Endometrial microvascular endothelial cells (primary cell): Measurements from ENCODE around the gene SLC12A8. TPM values are rescaled to one million over a fixed set of nuclear protein-coding genes. Genes with fewer than 3 reads are reported as not detected.

Source experiments
- in situ Hi-C: cut with HindIII; loops from 2 replicates; pipeline ENCODE4 v1.10.0; 2017; ENCODE audit warnings: low sequenced_read_pairs, low pct_unique_long_range_greater_than_20kb; ENCODE audit errors: inconsistent ontology term
- total RNA-seq: library from RNA; depleted of rRNA; stranded (reverse); fragments of >200 nt; gene quantifications from one replicate; pipeline ENCODE4 v1.2.3, GENCODE V29; 2015; ENCODE audit errors: inconsistent ontology term

SLC12A8 gene
- total RNA-seq, 1 donor from 2014 or later = 2.4 TPM

DNA sequence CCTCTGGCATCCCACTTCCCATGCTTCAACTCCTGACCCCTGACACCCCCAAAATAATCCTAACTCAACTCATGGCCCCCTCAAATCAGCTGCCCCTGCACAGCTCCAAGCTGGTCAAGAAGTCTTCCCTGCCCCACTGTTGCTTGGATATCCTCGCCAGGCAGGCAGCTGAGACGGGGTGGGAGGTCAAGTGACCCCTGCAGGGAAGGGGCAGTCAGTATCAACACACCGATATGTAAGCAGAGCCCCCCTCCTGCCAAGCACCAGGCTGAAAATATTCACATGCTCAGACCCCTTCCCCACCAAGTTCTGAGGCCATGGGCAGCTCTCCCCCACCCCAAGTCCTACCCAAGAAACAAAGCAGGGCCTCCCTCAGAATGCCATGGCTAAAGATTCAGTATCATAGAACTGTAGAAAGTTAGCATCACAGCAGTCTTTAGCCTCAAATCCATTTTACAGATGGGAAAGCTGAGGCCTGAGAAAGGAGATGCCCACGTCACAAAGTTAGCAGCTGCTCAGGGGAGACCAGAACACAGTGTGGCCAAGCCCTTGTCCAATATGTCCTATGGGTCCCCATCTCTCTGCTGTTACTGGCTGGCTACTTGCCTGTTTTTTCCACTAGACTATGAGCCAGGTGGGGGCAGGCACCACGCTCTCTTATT, 67.8 kb downstream of the SLC12A8 start:
- in situ Hi-C loops = no loop called here

DNA sequence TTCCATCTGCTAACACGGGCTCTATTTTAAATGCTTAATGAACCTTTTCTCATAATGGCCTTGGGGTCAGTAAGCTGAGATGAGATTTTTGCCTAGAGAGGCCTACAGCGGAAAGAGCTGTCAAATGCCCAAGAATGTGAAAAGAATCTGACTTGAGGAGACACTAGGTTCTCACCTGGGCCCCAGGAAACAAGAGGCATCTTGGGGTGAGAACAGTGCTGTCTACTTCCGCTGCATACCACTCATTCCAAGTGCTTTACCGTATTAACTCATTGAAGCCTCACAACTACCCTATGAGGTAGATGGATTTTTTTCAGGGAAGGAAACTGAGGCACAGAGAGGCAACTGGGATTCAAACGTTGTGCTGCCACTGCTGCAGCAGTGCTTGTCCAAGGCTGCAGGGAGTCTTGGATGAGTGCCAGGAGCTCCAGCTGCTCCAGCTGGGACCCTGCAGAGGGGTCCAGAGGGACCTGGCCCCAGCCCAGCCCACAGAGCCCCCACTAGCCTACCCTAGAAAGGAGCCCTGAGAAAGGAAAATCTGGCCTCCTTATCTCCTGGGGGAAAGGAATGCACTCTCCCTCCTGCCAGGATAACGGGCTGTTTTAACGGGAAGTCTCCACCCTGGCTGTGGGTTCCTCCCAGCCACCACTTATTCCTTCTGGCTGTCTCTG, 68.4 kb downstream of the SLC12A8 start:
- in situ Hi-C loops = no loop called here

DNA sequence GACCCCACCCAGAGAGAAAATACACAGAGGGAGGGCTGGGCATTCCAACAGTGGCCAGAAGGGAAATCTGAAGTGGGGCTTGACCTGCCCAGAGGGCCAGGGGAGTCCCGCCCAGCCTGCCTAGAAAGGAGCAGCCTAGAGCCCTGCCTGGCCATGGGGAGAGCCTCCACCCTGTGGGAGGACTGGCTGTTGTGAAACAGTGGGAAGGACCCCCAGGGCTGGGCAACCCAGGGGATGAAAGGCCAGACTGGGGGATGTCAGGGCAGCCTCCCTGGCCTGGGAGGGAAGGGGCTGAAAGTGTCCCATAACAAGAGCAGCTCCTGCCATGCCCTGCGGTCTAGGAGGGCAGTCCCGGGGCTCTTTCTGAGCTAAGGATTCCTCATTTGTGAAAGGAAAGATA, 69.0 kb downstream of the SLC12A8 start:
- in situ Hi-C loops = no loop called here

DNA sequence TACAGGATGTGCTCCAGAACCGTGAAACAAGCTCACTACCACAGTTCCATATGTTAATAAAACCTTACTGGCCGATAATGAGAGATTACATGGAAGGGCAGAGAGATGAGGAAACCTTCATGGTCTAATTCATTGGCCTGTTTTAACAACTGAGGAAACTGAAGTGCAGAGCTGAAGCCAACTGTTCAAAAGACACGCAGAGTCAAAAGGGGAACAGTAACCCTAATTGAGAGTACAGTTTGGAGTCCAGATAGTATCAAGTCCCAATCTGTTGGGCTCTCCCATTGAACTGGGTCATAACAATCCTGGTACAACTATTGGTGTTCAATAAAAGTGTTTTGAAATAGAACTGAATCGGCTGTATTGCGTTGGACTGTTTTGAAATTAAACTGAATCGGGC, 69.6 kb downstream of the SLC12A8 start:
- in situ Hi-C loops = no loop called here

DNA sequence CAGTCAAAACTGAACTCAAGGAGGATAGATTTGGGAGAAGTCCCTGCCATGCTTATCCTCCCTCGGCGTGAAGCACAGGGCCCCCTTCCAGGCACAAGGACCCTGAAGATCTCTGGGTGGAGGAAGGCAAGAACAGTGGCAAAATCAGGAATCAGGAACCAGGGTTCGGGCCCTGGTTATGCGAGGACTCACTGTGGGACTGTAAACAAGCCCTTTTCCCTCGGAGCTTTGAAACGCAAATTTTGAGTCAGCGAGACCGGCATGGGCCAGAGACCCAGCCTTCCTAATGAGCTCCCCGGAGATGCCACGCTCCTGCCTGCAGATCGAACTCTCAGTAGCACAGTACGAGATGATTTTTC, 70.1 kb downstream of the SLC12A8 start:
- in situ Hi-C loops = no loop called here

DNA sequence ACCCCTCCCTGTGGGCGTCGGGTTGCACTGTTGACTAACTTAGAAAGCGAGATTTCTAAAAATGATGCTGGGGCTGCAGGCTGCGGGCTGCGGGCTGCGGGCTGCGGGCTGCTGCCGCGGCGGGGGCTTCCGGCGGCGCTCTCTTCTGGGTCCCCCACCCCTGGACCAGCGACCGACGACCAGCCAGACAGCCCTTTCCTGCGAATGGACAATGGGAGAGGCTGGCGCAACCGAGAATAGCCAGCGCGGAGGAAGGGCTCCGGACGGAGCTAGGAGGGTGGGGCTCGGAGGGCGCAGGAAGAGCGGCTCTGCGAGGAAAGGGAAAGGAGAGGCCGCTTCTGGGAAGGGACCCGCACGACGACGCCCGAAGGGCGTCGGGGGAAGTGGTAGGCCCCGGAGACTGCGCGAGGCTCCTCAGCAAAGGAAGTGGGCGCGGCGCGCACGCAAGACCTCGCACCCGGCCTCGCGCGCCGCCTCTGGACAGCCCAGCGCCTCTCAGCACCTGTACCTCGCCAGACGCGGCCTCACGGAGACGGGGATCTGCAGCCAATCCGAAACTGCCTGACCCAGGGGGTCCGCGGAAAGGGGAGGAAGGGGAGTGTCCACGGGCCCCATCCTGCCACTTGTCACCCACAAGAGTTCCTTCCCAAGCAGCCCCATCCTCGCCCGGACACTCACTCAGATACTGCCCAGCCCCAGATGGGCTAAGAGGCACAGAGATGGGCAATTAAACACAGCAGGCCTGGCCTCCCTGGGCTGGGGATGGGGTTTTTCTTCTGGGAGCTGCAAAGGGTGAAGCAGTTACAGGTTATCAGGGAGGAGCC, 70.7 kb downstream of the SLC12A8 start:
- in situ Hi-C loops = no loop called here

DNA sequence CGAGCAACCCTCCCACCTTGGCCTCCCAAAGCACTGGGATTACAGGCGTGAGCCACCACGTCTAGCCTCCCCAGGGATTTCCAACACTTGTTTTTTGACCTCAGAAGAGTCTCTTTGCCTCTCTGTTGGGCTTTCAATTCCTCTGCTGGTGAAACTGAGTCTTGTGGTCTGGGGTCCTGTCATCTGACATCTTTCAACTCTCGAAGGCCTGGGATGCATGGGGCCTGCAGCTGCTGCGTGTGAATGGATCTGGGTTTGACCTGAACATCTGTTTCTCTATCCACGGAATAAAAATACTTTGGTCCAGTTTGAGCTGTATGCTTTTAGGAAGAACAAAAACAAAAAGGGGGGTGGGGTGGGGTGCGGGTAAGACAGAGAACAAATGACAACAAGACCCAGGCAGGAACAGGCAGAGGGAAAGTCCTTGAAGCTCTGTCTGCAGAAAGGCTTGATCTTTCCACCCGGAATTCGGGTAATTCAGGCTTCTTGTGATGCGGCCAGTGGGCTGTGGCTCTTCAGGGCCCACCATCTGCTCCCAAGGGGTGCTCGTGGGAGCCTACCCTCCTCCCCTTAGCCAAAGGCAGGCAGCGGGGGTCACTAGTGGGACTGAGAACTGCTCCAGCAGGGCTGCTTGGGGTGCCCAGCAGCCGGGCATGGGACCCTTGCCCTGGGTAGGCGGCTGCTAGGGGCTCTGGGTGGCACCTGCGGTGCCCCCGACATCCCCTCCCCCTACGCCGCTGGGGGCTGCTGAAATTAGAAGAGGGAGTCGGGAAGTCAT, 71.5 kb downstream of the SLC12A8 start:
- in situ Hi-C loops = no loop called here

DNA sequence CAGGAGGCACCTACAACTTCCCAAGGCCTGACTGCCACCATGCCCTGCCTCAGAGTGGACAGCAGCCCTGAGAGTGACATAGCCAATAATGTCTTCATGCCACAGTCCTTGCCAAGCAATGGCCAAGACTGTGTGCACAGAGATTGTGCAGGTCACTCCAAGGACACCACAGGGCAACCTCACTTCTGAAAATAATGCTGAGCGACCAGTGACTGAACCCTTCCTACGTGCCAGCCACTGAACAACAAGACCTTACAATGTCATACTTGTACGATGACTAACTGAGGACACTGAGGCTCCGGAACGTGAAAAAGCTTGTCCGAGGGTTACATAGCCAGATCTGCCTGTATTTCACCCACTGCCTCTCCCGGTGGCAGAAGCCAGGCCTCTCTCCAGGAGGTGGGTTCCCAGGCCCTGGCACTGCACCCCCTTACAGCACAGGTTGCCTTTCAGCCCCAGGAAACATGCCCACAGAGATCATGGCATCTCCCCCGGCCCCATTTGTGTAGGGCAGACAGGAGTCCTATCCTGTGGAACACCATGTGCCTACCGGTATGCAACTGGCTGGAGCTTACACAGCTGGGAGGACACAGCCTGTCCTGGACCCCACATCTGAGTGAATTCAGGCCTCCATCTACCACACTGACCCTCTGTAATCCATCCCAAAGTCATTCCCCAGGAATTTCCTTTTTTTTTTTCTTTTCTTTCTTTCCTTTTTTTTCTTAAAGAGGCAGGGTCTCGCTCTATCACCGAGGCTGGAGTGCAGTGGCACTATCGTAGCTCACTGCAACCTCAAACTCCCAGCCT, 72.3 kb downstream of the SLC12A8 start:
- in situ Hi-C loops = no loop called here

DNA sequence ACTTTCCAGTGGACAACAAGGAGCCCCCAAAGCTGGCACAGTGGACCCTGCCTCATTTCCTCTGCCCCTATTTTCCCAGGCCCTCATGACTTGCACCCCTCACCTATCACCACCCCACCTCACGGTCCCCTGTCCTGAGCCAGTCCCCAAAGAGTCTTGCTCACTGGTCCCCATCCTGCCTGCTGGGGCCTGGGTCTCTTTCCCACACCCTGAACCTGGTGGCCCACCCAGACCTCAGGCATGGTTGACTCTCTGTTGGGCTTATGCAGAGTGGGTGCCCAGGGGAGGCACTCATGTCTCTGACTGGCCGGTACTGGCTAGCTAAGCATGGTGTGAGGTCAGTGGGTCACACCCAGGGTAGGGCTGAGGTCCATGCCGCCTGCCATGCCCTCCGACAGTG, 73.2 kb downstream of the SLC12A8 start:
- in situ Hi-C loops = no loop called here

DNA sequence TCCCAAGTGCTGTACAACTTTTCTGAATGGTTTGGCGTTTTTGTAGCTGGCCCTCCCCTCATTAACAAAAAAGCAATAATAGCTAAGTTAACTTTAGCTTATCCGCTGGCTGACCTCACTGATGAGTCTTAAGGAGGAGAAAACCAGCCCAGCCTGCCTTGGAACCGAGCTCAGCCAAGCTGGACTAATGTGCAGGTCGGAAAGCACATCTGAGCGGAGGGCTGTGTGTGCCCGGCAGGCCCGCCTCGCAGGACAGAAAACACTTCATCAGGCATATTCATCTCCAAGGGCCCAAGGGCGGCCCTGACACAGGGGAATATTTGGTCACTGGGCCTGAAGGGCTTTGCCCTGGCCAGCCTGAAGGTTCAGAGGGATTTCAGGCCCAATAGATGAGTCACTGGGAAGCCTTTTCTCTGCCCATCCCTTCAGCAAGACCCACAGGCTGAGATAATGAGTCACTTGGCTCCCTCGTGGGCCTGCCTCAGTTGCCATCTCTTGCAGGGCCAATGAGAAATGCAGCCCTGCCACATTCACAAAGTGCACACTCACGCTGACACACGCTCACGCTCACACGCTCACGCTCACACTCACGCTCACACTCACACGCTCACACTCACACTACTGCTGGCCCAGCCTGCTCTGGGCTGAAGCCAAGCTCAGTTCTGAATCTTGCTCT, 75.1 kb downstream of the SLC12A8 start:
- in situ Hi-C loops = no loop called here

DNA sequence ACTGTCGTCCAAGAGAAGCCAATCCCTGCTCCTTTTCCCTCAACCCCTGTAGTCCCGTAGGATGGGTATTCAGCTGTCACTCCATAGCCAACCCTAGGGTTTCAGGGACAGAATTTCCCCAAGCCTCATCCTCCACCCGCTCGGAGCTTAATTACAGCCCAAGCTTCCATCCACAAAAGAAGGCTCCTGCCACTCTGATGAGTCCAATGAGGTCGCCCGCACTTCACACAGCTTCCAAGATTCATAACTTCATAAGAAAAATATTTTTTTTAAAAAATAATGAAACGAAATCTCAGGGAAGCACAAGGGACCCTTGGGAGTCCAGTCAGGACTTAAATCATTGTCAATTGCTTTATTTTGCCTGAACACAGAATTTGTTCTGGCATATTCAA, 75.6 kb downstream of the SLC12A8 start:
- in situ Hi-C loops = no loop called here

DNA sequence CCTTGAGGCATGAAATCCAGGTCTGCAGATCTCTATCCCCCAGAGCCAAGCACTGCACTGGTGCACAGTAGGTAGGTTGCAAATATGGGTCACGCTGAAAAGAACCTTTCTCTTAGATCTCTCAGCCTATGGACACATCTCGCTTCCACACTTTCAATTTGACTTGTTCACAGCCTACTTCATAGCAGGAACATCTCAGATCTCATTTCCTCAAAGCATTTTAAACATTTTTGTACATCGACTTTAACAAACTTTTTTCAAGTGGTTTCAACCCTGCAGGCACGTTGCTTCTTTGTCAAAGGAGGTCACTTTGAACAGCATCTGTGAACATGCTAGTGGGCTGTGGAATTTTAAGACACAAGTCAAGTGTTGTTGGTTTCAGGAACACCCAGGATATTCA, 76.0 kb downstream of the SLC12A8 start:
- in situ Hi-C loops = no loop called here

DNA sequence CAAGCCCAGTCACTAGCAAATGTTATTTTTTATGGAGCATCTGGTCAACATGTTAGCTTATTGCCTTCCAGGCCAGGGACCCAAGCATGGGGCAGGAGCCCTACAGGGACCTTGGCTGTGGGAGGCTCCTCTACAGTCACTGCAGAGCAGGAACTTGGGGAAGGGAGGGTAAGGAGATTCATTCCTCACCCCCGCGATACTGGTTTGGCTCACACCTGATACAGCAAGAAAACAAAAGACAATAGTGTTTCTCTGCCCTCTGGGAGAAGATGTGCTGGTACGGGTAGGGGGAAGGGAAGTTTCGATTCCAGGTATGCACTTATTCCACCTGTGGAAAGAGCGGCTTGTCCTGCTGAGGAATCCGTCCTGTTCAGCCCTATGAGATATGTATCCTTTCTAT, 77.6 kb downstream of the SLC12A8 start:
- in situ Hi-C loops = no loop called here

DNA sequence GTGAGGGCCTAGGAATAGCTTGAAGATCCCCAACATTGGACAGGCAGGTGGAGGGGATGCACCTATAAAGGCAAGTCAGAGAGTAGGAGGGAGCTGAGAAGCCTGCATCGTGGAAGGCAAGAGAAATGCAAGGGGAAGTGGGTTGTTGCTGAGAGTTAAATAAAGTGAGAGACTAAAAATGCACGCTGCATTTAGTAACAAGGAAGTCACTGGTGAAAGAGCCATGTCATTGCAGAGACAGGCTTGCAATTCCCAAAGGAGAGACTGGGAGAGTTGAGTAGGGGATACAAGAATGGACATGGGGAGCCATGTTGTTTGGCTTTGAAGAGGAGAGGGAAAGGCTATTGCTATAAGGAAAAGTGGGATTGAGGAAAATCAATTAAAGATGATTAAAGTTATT, 79.7 kb downstream of the SLC12A8 start:
- in situ Hi-C loops = no loop called here

DNA sequence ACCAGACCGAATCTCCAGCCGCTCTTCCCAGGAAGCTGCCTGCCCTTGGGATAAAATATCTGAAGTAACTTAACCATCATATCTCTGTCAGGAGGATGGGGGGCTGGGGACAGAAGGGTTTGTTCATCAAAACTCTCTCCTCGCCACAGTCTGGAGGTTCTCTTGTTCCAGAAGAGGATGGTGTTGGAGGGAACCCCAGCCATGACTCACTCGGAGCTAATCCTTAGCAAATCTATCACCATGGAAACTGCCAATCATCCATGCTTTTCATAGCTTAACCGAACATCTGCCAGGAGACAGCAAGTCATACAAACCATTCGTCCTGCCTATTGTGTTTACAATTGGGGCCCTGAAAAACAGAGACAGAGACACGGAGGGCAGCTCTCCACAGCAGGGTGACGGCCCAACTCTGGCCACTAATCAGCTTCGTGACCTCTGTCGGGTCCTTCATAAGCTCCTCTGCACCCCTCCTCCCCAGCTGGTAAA, 83.0 kb downstream of the SLC12A8 start:
- in situ Hi-C loops = no loop called here

DNA sequence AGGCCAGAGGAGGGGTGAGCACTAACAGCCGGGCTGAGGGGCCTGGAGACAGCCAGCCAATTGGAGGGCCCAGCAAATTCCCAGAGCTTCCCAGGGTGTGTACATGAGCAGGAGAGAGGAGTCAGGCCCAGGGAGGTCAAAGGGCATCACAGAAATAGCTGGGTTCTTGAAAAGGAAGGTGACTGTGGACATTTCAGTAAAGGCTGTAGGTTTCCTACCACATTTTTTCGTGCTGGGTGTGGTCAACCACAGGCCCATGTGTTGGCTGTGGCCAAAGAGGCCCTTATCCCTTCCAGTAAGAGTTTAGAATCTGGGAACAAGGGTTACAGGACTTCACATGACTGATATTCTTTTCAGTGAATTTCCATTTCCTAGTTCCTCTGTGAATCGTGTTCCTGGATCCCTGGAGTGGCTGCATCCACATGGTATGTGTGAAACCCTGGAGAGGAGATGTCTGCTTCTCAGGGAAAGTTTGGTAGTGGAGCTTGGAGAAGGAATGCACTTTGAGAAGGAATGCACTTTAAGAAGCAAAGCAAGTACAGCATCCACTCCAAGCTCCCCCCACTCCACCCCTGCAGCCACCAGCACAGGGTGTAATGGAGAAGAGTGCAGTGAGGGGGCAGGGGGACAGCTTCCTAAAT, 83.6 kb downstream of the SLC12A8 start:
- in situ Hi-C loops = no loop called here

DNA sequence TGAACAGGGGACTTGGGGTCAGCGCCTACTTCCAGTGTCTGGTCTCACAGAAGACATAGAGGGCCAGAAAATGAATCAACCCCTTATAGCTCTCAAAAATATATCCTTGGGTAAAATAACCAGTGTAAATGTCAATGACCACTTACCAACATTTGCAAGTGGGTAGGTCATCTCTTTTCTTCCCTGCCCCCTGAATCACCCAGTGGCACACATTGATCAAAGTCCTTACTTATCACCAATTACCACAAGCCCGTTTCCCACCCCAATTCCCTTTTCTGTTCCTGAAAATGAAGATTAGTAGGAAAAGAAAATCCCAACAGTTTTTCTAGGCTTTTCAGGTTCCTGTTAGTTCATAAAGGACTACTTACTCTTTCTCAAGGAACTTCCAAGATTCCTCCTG, 86.2 kb downstream of the SLC12A8 start:
- in situ Hi-C loops = no loop called here

DNA sequence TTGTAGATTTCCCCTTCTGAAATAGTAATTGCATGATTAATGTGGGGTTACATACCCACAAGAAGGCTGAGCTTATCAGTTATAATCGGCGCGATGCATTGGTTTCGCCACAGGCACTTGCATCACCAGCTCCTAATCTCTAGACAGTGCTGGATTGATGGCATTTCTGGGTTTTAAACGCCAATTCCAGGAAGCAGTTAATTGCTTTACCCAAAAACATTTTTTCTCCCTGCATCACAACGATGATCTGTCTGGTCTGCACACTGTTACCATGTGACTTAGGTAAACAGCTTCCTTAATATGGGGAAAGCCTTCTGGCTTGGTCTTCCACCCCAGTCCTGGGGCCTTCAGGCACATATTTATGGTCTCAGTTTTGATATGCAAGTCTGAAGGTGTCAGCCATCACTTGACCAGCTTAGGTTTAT, 86.7 kb downstream of the SLC12A8 start:
- in situ Hi-C loops = no loop called here
